GM23338 (cell line): Measurements from ENCODE around the gene ERP29. TPM values are rescaled to one million over a fixed set of nuclear protein-coding genes. Genes with fewer than 3 reads are reported as not detected.

Experiments
- CREB1 ChIP-seq: fragments of 250-450 bp; sonication (Bioruptor Pico); IDR thresholded peaks from 2 replicates; pipeline ENCODE4 v1.5.0; 2020; ENCODE audit warnings: low read depth, mild to moderate bottlenecking, moderate library complexity
- CTCF ChIP-seq, 2 experiments: fragments of 200-600 bp in 1 of 2; sonication (generic) in 1 of 2; conservative IDR thresholded peaks; 2 replicates each; pipeline versions ENCODE4 v1.5.1 to v1.6.1; 2016 to 2017; ENCODE audit warnings: antibody characterized with exemption in 2 of 2, low read depth in 2 of 2, mild to moderate bottlenecking in 2 of 2, moderate library complexity in 1 of 2
- EZH2phosphoT487 ChIP-seq: fragments of 200-600 bp; sonication (generic); IDR thresholded peaks from one replicate; pipeline ENCODE4 v1.8.1; 2018; ENCODE audit warnings: antibody characterized with exemption; ENCODE audit not compliant: unreplicated experiment
- STAT1 ChIP-seq: IDR thresholded peaks from one replicate; pipeline ENCODE4 v1.6.1; 2016; ENCODE audit warnings: antibody characterized with exemption; ENCODE audit not compliant: unreplicated experiment
- polyA plus RNA-seq: library from polyadenylated mRNA; unstranded; fragments of >200 nt; fragmentation: Nextera tagmentation; extraction: Ambion mirVana; gene quantifications from 2 replicates; pipeline ENCODE4 v1.2.1, GENCODE V29; 2016
- total RNA-seq: library from RNA; depleted of rRNA; stranded (reverse); fragments of >200 nt; shearing (Covaris generic); gene quantifications from 2 replicates; pipeline ENCODE4 v1.2.3, GENCODE V29; 2014
- TF ChIP-seq, protein P1 (sequence below): fragments of 250-450 bp; sonication (Bioruptor Pico); IDR thresholded peaks from 2 replicates; pipeline ENCODE4 v1.5.0; 2020; ENCODE audit warnings: mild to moderate bottlenecking, moderate library complexity
- TF ChIP-seq, protein P2 (sequence below): IDR thresholded peaks from one replicate; pipeline ENCODE4 v1.6.1; 2018; ENCODE audit warnings: antibody characterized with exemption; ENCODE audit not compliant: unreplicated experiment

The ERP29 gene
- total and polyA plus RNA-seq, 2 experiments from 2014 or later, result 90.7 to 166 TPM

GRCh38 chr12:111991535-111991934 lies 21.7 kb upstream of the ERP29 start (continued):
- TF ChIP-seq, protein P1, sequence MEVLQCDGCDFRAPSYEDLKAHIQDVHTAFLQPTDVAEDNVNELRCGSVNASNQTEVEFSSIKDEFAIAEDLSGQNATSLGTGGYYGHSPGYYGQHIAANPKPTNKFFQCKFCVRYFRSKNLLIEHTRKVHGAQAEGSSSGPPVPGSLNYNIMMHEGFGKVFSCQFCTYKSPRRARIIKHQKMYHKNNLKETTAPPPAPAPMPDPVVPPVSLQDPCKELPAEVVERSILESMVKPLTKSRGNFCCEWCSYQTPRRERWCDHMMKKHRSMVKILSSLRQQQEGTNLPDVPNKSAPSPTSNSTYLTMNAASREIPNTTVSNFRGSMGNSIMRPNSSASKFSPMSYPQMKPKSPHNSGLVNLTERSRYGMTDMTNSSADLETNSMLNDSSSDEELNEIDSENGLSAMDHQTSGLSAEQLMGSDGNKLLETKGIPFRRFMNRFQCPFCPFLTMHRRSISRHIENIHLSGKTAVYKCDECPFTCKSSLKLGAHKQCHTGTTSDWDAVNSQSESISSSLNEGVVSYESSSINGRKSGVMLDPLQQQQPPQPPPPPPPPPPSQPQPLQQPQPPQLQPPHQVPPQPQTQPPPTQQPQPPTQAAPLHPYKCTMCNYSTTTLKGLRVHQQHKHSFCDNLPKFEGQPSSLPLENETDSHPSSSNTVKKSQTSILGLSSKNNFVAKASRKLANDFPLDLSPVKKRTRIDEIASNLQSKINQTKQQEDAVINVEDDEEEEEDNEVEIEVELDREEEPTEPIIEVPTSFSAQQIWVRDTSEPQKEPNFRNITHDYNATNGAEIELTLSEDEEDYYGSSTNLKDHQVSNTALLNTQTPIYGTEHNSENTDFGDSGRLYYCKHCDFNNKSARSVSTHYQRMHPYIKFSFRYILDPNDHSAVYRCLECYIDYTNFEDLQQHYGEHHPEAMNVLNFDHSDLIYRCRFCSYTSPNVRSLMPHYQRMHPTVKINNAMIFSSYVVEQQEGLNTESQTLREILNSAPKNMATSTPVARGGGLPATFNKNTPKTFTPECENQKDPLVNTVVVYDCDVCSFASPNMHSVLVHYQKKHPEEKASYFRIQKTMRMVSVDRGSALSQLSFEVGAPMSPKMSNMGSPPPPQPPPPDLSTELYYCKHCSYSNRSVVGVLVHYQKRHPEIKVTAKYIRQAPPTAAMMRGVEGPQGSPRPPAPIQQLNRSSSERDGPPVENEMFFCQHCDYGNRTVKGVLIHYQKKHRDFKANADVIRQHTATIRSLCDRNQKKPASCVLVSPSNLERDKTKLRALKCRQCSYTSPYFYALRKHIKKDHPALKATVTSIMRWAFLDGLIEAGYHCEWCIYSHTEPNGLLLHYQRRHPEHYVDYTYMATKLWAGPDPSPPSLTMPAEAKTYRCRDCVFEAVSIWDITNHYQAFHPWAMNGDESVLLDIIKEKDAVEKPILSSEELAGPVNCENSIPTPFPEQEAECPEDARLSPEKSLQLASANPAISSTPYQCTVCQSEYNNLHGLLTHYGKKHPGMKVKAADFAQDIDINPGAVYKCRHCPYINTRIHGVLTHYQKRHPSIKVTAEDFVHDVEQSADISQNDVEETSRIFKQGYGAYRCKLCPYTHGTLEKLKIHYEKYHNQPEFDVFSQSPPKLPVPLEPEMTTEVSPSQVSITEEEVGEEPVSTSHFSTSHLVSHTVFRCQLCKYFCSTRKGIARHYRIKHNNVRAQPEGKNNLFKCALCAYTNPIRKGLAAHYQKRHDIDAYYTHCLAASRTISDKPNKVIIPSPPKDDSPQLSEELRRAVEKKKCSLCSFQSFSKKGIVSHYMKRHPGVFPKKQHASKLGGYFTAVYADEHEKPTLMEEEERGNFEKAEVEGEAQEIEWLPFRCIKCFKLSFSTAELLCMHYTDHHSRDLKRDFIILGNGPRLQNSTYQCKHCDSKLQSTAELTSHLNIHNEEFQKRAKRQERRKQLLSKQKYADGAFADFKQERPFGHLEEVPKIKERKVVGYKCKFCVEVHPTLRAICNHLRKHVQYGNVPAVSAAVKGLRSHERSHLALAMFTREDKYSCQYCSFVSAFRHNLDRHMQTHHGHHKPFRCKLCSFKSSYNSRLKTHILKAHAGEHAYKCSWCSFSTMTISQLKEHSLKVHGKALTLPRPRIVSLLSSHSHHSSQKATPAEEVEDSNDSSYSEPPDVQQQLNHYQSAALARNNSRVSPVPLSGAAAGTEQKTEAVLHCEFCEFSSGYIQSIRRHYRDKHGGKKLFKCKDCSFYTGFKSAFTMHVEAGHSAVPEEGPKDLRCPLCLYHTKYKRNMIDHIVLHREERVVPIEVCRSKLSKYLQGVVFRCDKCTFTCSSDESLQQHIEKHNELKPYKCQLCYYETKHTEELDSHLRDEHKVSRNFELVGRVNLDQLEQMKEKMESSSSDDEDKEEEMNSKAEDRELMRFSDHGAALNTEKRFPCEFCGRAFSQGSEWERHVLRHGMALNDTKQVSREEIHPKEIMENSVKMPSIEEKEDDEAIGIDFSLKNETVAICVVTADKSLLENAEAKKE (CRISPR knock-in tag), result no peak
- TF ChIP-seq CREB1 (no peak), CTCF (conservative IDR thresholded peaks at IDR 0.05; ENCODE audit: low read depth in 2 of 2) (no peak), EZH2phosphoT487 (no peak), STAT1 (no peak)
- TF ChIP-seq, protein P2, sequence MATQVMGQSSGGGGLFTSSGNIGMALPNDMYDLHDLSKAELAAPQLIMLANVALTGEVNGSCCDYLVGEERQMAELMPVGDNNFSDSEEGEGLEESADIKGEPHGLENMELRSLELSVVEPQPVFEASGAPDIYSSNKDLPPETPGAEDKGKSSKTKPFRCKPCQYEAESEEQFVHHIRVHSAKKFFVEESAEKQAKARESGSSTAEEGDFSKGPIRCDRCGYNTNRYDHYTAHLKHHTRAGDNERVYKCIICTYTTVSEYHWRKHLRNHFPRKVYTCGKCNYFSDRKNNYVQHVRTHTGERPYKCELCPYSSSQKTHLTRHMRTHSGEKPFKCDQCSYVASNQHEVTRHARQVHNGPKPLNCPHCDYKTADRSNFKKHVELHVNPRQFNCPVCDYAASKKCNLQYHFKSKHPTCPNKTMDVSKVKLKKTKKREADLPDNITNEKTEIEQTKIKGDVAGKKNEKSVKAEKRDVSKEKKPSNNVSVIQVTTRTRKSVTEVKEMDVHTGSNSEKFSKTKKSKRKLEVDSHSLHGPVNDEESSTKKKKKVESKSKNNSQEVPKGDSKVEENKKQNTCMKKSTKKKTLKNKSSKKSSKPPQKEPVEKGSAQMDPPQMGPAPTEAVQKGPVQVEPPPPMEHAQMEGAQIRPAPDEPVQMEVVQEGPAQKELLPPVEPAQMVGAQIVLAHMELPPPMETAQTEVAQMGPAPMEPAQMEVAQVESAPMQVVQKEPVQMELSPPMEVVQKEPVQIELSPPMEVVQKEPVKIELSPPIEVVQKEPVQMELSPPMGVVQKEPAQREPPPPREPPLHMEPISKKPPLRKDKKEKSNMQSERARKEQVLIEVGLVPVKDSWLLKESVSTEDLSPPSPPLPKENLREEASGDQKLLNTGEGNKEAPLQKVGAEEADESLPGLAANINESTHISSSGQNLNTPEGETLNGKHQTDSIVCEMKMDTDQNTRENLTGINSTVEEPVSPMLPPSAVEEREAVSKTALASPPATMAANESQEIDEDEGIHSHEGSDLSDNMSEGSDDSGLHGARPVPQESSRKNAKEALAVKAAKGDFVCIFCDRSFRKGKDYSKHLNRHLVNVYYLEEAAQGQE, result no peak
